HEK293T (cell line): ENCODE results near the gene SPRR5.

Experiments
- CTCF ChIA-PET: fragments of 350-600 bp; formaldehyde crosslinking; extraction: SDS; loops from one replicate; lab custom pipeline; 2021; ENCODE audit warnings: antibody characterized with exemption, inconsistent platforms; lab: Yijun Ruan, JAX
- POLR2A ChIA-PET: fragments of 350-600 bp; formaldehyde crosslinking; extraction: SDS; loops from one replicate; lab custom pipeline; 2020; ENCODE audit warnings: antibody characterized with exemption, inconsistent platforms; lab: Yijun Ruan, JAX
- DNase-seq: peaks from one replicate; pipeline ENCODE4 v3.0.0; 2012; ENCODE audit warnings: mixed read lengths; ENCODE audit errors: extremely low spot score
- ARNT ChIP-seq: fragments of 450-650 bp; IDR thresholded peaks from 2 replicates; pipeline ENCODE4 v1.6.1; 2017; ENCODE audit warnings: mild to moderate bottlenecking
- BHLHE40 ChIP-seq: fragments of 450-650 bp; IDR thresholded peaks from 2 replicates; pipeline ENCODE4 v1.6.1; 2016; ENCODE audit warnings: mild to moderate bottlenecking, moderate library complexity, borderline replicate concordance
- CTBP1 ChIP-seq: fragments of 450-650 bp; IDR thresholded peaks from 2 replicates; pipeline ENCODE4 v1.6.1; 2016; ENCODE audit warnings: borderline replicate concordance
- ELF4 ChIP-seq: fragments of 450-650 bp; IDR thresholded peaks from 2 replicates; pipeline ENCODE4 v1.6.1; 2017; ENCODE audit warnings: antibody characterized with exemption
- FOXA1 ChIP-seq: fragments of 450-650 bp; IDR thresholded peaks from 2 replicates; pipeline ENCODE4 v1.6.1; 2016; ENCODE audit warnings: mild to moderate bottlenecking
- FOXK2 ChIP-seq: fragments of 450-650 bp; IDR thresholded peaks from 2 replicates; pipeline ENCODE4 v1.6.1; 2016; ENCODE audit warnings: mild to moderate bottlenecking
- FOXM1 ChIP-seq: fragments of 450-650 bp; IDR thresholded peaks from 2 replicates; pipeline ENCODE4 v1.6.1; 2017; ENCODE audit warnings: mild to moderate bottlenecking, borderline replicate concordance
- HDGF ChIP-seq: fragments of 450-650 bp; IDR thresholded peaks from 2 replicates; pipeline ENCODE4 v1.6.1; 2017; ENCODE audit warnings: antibody characterized with exemption, borderline replicate concordance
- L3MBTL2 ChIP-seq: fragments of 450-650 bp; conservative IDR thresholded peaks from 2 replicates; pipeline ENCODE4 v1.6.1; 2016; ENCODE audit warnings: mild to moderate bottlenecking
- LEF1 ChIP-seq: fragments of 450-650 bp; IDR thresholded peaks from 2 replicates; pipeline ENCODE4 v1.6.1; 2017; ENCODE audit warnings: mild to moderate bottlenecking, borderline replicate concordance
- NFRKB ChIP-seq: fragments of 450-650 bp; IDR thresholded peaks from 2 replicates; pipeline ENCODE4 v1.6.1; 2016; ENCODE audit warnings: mild to moderate bottlenecking, moderate library complexity
- SP1 ChIP-seq: fragments of 450-650 bp; IDR thresholded peaks from 2 replicates; pipeline ENCODE4 v1.6.1; 2017
- SUZ12 ChIP-seq: fragments of 450-650 bp; IDR thresholded peaks from 2 replicates; pipeline ENCODE4 v1.6.1; 2016; ENCODE audit warnings: mild to moderate bottlenecking
- TARDBP ChIP-seq: fragments of 450-650 bp; IDR thresholded peaks from 2 replicates; pipeline ENCODE4 v1.6.1; 2016
- ZNF384 ChIP-seq: fragments of 450-650 bp; IDR thresholded peaks from 2 replicates; pipeline ENCODE4 v1.6.1; 2016
- TF ChIP-seq, protein P1 (sequence below): fragments of 450-650 bp; IDR thresholded peaks from 2 replicates; pipeline ENCODE4 v1.6.1; 2016

Gene SPRR5

DNA sequence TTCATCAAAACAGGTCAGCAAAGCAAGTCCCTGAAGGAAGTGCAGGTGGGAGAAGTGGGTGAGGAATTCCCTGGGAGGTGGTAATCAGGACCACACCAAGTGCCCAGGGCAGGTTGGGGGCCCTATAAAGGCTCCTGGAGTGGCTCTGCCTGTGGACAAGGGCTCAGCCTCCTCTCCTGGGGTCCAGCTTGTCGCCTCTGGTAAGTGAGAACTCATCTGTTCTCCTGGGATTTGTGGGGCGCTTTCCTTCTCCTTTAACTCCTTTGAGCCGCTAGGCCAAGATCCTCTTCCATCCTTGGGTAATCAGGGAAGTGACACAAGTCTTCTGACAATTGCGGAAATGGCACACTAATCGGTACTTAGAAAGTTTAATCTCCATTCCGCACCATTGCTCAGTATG, 23.5 kb downstream of the SPRR5 start, which contains the start of gene SPRR4:
Gene SPRR4, plus strand, starts transcription at position 154 of the 400 bp plus-strand sequence. CDS start 1,243 bp downstream, outside the sequence.
- POLR2A ChIA-PET, result no interaction called here

DNA sequence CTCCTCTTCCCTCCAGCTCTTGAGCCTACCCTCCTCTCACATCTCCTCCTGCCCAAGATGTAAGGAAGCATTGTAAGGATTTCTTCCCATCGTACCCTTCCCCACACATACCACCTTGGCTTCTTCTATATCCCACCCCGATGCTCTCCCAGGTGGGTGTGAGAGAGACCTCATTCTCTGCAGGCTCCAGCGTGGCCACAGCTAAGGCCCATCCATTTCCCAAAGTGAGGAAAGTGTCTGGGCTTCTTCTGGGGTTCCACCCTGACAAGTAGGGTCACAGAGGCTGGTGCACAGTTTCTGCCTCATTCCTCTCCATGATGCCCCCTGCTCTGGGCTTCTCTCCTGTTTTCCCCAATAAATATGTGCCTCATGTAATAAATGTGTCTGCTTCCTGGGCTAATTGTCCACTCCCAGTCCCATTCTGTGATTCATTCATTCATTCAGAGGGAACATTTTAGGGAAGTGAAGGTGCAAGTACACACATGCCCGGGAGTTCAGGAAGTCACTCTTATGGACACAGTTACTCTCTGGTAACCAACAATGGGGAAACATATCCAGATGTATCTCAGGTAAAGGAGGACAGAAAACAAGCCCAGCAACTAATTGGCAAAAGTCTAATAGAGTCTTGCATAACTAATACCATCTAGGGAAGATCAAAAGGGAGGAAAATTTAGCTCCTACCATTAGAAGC, 25.3 kb downstream of the SPRR5 start:
- CTCF ChIA-PET, result no interaction called here
- no peak for DNase-seq
- TF ChIP-seq NFRKB (no peak), FOXK2 (no peak)
- POLR2A ChIA-PET, result no interaction called here

More for the DNA sequence above, 23.5 kb downstream of the SPRR5 start, which contains the start of gene SPRR4:
- CTCF ChIA-PET, result no interaction called here
- DNase-seq, result no peak
- TF ChIP-seq SP1, result no peak
- TF ChIP-seq ARNT, result no peak
- no peak for TF ChIP-seq TARDBP
- TF ChIP-seq NFRKB, result no peak

DNA sequence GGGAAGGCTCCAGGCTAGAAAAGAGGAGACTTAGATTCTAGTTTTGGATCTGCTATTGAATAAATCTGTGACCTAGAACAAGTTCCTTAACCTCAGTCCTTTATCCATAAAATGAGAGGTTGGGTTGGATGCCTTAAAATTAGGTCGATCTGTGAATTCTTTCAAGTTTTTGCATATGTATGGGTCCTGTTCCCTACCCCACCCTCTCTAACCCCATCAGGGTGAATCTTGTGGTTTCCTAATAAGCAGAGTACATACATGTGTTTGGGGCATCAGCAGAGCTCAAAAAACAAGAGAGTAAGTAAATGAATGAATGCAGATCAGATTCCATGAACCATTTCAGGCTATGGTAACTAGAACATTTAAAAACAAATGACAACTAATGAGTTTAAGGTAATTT, 29.7 kb downstream of the SPRR5 start:
- POLR2A ChIA-PET, result no interaction called here
- CTCF ChIA-PET, result no interaction called here
- no peak for TF ChIP-seq HDGF
- TF ChIP-seq SUZ12, result no peak
- TF ChIP-seq LEF1, result no peak
- TF ChIP-seq CTBP1, result no peak
- TF ChIP-seq ZNF384, result no peak
- TF ChIP-seq, protein P1, sequence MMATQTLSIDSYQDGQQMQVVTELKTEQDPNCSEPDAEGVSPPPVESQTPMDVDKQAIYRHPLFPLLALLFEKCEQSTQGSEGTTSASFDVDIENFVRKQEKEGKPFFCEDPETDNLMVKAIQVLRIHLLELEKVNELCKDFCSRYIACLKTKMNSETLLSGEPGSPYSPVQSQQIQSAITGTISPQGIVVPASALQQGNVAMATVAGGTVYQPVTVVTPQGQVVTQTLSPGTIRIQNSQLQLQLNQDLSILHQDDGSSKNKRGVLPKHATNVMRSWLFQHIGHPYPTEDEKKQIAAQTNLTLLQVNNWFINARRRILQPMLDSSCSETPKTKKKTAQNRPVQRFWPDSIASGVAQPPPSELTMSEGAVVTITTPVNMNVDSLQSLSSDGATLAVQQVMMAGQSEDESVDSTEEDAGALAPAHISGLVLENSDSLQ, result no peak
- no peak for TF ChIP-seq SP1
- no peak for TF ChIP-seq NFRKB
- no peak for TF ChIP-seq TARDBP
- no peak for TF ChIP-seq FOXM1
- TF ChIP-seq ELF4, result no peak
- no peak for TF ChIP-seq FOXK2
- no peak for TF ChIP-seq FOXA1
- TF ChIP-seq ARNT, result no peak
- no peak for TF ChIP-seq L3MBTL2
- TF ChIP-seq BHLHE40, result no peak
- no peak for DNase-seq

DNA sequence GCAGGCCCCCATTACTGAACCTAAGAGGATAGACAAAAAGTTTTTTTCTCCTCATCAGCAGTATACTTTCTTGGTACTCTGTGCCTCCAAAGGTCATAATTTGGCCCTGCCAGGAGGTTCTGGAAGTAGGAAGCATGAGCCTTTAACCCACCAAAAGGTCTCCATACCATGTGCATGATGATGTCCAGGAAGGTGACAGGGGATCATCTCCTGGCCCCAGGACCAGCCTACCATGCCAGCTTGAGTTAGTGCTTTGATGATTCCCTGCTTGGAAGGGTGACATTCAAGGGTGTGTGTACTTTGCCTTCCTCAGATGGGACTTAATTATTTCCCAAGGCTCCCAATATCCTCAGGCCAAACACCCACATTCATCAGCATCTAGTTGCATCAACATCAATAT, 30.6 kb downstream of the SPRR5 start:
- CTCF ChIA-PET, result no interaction called here
- TF ChIP-seq TARDBP (no peak), SP1 (no peak)
- DNase-seq, result no peak
- POLR2A ChIA-PET, result no interaction called here

DNA sequence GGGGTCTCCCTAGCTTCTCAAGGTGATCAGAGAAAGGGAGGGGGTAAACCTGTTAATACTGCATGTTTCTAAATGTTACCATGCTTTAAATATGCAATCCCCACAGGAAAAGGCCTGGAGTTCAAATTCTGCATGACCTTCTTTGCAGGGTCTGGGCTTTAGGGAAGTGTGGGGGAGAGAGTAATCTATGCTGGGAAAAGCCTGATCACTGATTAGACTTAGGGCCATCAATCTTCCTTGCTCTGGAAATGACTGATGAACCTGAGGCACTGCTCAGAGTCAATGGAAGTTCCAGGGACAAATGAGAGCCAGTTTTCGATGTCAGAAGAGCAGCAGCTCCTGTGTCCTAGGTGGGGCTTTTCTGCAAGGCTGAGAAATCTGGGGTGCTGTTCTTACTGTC, 33.7 kb downstream of the SPRR5 start:
- CTCF ChIA-PET, result interaction anchor here (0.6 kb wide), 1 partner anchor 34 kb away, joined by 3 read pairs; no protein-coding TSS in a partner anchor
- DNase-seq, result no peak

DNA sequence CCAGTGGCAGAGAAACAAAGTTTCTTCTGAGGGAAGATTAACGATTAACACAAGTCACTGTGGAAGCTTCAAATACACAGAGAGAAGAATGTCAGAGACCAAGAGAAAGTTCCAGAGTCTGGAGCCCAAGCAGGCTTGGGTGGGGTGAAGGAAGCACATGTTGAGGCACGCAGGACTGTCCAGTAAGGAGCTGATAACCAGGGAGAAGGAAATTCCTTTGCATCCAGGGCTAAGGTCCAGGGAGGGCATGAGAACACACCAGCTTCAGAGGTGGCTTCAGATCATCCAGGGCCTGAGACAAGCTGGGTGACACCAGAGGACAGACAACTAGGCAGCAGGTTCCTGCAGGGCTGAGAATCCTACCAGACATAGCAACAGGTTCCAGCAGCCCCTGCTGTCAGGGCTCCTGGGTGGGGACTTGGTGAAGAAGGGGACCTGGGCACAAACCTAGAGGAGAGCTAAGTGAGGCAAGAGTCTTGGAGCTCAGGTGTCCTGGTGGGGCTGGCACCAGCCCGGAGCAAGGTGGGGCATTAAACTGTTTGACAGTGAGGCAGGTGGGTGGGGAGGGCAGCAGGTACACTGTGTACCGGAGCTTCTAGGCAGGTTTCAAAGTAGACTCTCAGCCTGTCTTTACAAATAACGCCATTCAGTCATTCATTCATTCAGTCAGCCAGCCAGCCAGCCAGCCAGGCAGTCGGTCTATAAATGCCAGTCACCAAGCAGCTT, 34.3 kb downstream of the SPRR5 start:
- POLR2A ChIA-PET, result no interaction called here

More for the DNA sequence above, 33.7 kb downstream of the SPRR5 start:
- POLR2A ChIA-PET, result no interaction called here
- TF ChIP-seq SUZ12, result no peak
- no peak for TF ChIP-seq L3MBTL2
- TF ChIP-seq HDGF, result no peak
- no peak for TF ChIP-seq TARDBP

DNA sequence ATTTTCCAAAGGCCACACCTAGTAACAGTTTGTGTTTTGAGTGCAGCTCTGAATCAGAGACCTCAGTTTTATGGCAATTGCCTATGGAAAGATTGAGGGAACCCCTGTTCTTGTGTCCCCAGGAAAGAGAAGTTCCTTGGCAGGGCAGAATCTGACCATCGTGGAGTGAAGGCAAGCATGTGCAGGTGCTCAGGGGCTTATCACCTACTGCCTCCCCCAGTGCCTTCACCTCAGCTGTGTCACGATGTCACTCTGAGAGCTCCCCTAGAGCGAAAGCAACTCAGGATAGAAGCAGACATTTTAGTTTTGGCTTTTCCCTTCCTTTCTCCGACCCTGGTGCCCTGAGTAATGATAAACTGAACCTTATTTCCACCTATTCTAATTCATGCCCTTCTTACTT, 35.1 kb downstream of the SPRR5 start:
- ChIA-PET POLR2A (no interaction called here), CTCF (no interaction called here)
- DNase-seq, result no peak
- no peak for TF ChIP-seq ARNT
- no peak for TF ChIP-seq L3MBTL2
- TF ChIP-seq LEF1, result no peak
- TF ChIP-seq HDGF, result no peak
- TF ChIP-seq BHLHE40, result no peak
- no peak for TF ChIP-seq CTBP1
- TF ChIP-seq FOXA1, result no peak
- no peak for TF ChIP-seq ELF4
- TF ChIP-seq FOXM1, result no peak
- no peak for TF ChIP-seq NFRKB
- TF ChIP-seq FOXK2, result no peak
- no peak for TF ChIP-seq TARDBP
- no peak for TF ChIP-seq SP1
- TF ChIP-seq ZNF384, result no peak
- TF ChIP-seq, protein P1, result no peak
- TF ChIP-seq SUZ12, result no peak

More for the DNA sequence above, 34.3 kb downstream of the SPRR5 start:
- CTCF ChIA-PET, result interaction anchor here (0.6 kb wide), 1 partner anchor 35 kb away, joined by 3 read pairs; no protein-coding TSS in a partner anchor
- TF ChIP-seq HDGF (no peak), TARDBP (no peak)
- DNase-seq, result no peak

DNA sequence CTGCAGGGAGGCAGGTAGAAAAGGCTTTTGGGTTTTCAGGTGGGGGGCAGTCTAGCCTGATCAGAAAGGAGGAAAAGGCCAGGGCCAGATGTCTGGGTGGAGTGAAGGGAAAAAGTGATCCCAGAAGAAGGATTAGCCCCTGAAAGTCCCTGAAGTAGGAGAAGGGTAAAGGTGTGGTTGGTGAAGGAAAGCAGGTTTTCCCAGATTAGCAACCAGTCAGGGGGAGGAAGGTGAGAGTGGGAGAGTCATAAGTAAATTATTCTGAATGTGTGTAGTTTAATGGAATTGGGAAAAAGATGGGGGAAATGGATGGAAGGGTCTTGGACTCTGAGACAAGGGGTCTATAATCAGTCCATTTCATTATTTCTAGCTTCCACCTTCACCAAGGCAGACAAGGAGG, 36.2 kb downstream of the SPRR5 start:
- CTCF ChIA-PET, result no interaction called here
- no peak for DNase-seq
- POLR2A ChIA-PET, result no interaction called here
- TF ChIP-seq HDGF, result no peak
- TF ChIP-seq, protein P1, result no peak
- no peak for TF ChIP-seq L3MBTL2
- TF ChIP-seq NFRKB, result no peak
- no peak for TF ChIP-seq ARNT
- TF ChIP-seq CTBP1, result no peak
- no peak for TF ChIP-seq ZNF384
- TF ChIP-seq ELF4, result no peak
- TF ChIP-seq SUZ12, result no peak
- TF ChIP-seq BHLHE40, result no peak
- no peak for TF ChIP-seq TARDBP
- no peak for TF ChIP-seq FOXM1
